NCI-H446 (cell line): Measurements from ENCODE around the gene PTBP1.
"Not testable (repeated sequence)": the region's sequence is repeated elsewhere in the genome, so short reads cannot be mapped to it uniquely, and the experiment has no call there.

Source experiments
- DNase-seq, 2 experiments: peaks; one replicate each; lab custom pipeline; 2025; lab: John Stamatoyannopoulos, UW

Gene PTBP1

GRCh38 chr19:827710-828321 lies 30.6 kb downstream of the PTBP1 start, which contains the start of gene AZU1:
Gene AZU1 (plus strand): TSS chr19:827837. CDS start chr19:827847, 10 bp downstream.
- no peak for DNase-seq

DNA sequence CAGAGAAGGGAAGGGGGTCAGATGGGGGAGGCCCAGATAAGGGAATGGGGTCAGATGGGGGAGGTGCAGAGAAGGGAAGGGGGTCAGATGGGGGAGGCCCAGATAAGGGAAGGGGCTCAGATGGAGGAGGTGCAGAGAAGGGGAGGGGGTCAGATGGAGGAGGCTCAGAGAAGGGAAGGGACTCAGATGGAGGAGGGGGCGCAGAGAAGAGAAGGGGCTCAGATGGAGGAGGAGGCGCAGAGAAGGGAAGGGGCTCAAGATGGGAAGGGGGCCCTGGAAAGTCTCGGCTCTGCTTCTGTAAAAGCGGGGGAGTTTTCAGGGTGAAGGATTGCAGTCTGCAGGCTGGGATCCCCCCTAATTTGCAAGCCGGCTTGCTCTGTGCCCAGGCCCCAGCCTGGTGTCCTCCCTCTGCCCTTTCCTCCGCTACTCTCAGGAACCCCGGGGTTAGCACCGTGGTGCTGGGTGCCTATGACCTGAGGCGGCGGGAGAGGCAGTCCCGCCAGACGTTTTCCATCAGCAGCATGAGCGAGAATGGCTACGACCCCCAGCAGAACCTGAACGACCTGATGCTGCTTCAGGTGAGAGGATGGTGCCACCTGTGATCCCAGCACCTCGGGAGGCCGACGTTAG lies 32.0 kb downstream of the PTBP1 start:
- no peak for DNase-seq

GRCh38 chr19:831407-832369 lies 34.4 kb downstream of the PTBP1 start:
- no peak for DNase-seq

DNA sequence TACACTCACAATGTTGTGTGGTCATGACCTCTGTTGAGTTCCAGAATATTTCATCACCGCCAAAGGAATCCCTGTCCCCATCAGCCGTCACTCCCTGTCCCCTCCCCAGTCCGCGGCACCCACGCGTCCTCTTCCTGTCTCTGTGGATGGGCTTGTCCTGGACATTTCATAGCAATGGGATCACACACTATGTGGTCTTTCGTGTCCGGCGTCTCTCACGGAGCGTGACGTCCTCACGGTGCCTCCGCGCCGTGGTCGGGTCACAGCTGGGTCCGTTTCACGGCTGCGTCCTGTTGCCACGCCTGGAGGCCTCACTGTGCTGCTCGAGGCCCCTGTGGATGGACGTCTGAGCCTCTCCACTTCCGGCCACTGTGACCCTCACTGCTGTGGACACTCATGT lies 37.0 kb downstream of the PTBP1 start:
- DNase-seq, result no peak

DNA sequence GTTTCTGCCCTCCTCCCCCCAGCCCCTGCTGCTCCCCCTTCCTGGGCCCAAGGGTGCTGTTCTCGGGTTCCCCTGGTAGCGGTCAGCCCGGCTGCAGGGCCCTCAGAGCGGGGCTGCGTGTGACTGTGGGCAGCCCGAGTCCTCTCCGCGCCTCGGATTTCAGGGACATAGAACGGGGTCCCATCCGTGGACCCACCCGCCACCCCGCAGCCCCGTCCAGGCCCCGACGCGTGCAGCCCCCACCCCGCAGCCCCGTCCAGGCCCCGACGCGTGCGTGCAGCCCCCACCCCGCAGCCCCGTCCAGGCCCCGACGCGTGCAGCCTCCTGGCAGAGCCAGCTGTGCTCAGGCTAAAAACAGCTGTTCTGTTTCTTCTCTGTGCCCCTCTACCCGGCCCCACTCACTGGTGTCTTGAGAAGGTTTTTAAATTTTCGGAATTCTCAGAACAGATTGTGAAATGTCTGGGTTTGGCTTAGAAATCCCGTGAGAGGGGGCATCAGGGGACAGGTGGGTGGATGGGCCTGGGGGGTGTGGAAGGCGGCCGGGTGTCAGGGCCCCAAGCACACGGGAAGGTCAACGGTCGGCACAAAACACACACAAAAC lies 38.1 kb downstream of the PTBP1 start:
- no peak for DNase-seq

GRCh38 chr19:840519-841206 lies 43.4 kb downstream of the PTBP1 start, which contains the start of gene PRTN3:
Gene PRTN3 (plus strand): TSS chr19:840999. CDS start chr19:841009, 10 bp downstream.
- DNase-seq, result no peak

DNA sequence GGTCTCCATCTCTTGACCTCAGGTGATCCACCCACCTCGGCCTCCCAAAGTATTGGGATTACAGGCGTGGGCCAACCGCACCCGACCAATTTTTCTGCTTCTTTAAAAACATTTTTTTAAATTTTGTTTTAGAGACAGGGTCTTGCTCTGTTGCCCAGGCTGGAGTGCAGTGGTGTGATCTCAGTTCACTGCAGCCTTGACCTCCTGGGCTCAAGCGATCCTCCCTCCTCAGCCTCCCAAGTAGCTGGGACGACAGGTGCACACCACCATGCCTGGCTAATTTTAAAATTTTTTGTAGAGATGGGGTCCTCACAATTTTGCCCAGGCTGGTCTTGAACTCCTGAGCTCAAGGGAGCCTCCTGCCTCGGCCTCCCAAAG lies 45.5 kb downstream of the PTBP1 start:
- DNase-seq, result not testable (repeated sequence)

DNA sequence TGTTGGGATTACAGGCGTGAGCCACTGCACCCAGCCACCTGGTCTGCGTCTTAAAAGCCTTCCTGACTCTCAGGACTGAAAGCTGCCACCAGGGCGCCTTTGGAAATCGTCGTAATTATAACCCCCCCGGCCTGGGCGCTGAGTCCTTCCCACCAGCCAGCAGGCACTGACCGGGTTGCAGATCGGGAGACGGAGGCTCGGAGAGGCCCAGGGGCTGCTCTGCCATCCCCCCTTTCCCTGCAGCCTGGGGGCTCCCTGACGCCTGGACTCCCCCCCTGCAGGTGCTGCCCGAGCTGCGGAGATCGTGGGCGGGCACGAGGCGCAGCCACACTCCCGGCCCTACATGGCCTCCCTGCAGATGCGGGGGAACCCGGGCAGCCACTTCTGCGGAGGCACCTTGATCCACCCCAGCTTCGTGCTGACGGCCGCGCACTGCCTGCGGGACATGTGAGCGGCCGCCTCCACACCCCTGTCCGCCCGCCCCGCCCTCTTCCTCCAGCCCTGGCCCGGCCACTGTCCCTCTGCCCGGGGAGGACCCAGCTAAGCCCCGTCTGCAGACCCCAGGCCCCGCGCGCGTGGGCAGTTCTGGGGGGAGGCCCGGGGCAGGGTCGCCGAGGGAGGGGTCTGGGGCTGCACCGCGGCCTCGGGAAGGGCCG lies 46.1 kb downstream of the PTBP1 start:
- DNase-seq, result no peak

DNA sequence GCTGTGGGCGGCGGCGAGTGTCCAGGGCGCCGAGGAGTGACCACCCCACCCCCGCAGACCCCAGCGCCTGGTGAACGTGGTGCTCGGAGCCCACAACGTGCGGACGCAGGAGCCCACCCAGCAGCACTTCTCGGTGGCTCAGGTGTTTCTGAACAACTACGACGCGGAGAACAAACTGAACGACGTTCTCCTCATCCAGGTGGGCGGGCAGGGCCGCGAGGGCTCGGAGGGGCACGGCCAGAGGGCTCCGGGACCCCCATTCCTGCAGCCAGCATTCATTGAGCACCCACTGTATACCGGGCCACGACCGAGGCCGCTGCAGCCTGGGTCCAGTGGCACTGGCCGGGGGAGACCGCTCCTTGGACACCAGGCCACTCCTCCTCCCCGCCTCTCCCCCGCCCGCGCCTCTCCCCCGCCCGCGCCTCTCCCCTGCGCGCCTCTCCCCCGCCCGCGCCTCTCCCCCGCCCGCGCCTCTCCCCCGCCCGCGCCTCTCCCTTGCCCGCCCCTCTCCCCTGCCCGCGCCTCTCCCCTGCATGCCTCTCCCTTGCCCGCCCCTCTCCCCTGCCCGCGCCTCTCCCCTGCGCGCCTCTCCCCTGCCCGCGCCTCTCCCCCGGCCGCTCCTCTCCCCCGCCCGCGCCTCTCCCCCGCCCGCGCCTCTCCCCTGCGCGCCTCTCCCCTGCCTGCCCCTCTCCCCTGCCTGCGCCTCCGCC lies 46.7 kb downstream of the PTBP1 start:
- no peak for DNase-seq

GRCh38 chr19:844546-844971 lies 47.3 kb downstream of the PTBP1 start:
- no peak for DNase-seq

GRCh38 chr19:845707-846521 lies 48.7 kb downstream of the PTBP1 start:
- DNase-seq, result no peak

GRCh38 chr19:848386-848921 lies 51.2 kb downstream of the PTBP1 start:
- no peak for DNase-seq

DNA sequence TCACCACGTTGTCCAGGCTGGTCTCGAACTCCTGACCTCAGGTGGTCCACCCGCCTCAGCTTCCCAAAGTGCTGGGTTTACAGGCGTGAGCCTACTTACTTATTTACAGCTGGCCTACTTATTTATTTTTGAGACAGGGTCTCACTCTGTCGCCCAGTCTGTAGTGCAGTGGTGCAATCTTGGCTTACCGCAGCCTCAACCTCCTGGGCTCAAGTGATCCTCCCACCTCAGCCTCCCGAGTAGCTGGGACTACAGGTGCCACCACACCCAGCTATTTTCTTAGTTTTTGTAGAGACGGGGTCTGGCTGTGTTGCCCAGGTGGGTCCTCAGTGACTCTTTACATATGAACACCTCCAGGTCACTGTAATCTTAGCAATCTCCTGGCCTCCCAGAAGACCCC lies 51.9 kb downstream of the PTBP1 start:
- DNase-seq, result not testable (repeated sequence)

DNA sequence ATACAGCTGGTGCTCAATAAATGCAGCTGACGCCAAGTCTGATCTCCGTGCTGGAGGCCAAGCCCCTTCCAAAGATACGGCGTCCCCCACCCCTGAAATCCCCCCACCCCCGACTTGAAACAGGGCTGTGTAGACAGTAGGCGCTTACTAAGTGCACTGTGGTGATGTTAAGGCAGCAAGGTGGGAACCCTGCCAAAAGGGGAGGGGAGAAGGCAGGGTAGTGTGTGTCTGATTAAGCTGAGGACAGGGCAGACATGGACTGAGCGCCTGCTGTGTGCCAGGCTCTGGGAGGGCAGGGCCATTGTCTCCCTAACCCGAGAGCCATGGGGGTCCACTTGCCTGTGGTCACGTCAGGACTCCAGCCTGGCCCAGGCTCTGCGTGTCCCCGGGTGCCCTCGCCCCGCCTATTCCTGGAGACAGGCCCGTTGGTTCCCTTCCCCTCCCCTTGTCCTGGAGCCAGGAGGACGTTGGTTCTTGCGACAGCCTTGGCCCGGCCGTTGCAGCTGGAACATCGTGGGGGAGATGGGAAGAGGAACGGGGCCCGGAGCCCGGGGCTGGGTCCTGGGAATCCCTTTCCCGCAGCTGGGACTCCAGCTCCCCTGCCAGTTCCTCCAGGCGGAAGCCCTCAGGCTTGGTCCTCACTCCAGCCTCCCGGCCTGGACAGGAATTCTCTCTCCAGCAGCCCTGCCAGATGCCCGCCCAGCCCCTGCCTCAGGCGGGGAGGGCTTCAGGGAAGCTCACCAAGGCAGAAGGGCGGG lies 53.1 kb downstream of the PTBP1 start:
- peak; percentile 59 to 73 for DNase-seq

- DNase-seq, result no peak
Measured at GRCh38 chr19:850979-851335, 53.7 kb downstream of the PTBP1 start.

GRCh38 chr19:852136-853013 lies 55.1 kb downstream of the PTBP1 start, which contains the start of gene ELANE:
Gene ELANE (plus strand): TSS chr19:852303. CDS start chr19:852329, 26 bp downstream.
- no peak for DNase-seq

DNA sequence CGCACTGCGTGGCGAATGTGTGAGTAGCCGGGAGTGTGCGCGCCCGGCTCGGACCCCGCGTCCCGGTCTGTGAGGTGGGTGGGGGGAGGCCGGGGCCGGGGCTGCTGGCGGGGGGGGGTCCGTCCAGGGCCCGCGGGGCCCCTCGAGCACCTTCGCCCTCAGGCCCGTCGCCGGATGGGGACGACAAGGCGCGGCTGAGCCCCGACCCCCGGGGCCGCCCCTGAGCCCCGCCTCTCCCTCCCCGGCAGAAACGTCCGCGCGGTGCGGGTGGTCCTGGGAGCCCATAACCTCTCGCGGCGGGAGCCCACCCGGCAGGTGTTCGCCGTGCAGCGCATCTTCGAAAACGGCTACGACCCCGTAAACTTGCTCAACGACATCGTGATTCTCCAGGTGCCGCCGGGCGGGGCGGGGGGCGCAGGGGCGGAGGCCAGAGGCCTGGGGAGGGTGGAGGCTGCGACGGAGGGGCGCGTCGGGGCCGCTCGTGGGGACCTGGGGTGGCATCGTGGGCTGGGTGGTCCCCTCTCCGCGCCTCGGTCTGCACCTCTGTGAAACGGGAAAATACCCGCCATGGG lies 55.8 kb downstream of the PTBP1 start:
- no peak for DNase-seq
